GM23248 (cell line): Measurements from ENCODE around the gene KCNS3.

Source experiments
- EZH2 ChIP-seq: fragments of 200-600 bp; sonication (generic); IDR thresholded peaks from 2 replicates; pipeline ENCODE4 v1.6.1; 2018; ENCODE audit warnings: antibody characterized with exemption, mild to moderate bottlenecking; ENCODE audit not compliant: insufficient read depth, poor library complexity, severe bottlenecking
- EZH2phosphoT487 ChIP-seq: fragments of 200-600 bp; sonication (generic); IDR thresholded peaks from 2 replicates; pipeline ENCODE4 v1.6.1; 2018; ENCODE audit warnings: antibody characterized with exemption, moderate library complexity, mild to moderate bottlenecking, low read depth; ENCODE audit not compliant: insufficient read depth

DNA sequence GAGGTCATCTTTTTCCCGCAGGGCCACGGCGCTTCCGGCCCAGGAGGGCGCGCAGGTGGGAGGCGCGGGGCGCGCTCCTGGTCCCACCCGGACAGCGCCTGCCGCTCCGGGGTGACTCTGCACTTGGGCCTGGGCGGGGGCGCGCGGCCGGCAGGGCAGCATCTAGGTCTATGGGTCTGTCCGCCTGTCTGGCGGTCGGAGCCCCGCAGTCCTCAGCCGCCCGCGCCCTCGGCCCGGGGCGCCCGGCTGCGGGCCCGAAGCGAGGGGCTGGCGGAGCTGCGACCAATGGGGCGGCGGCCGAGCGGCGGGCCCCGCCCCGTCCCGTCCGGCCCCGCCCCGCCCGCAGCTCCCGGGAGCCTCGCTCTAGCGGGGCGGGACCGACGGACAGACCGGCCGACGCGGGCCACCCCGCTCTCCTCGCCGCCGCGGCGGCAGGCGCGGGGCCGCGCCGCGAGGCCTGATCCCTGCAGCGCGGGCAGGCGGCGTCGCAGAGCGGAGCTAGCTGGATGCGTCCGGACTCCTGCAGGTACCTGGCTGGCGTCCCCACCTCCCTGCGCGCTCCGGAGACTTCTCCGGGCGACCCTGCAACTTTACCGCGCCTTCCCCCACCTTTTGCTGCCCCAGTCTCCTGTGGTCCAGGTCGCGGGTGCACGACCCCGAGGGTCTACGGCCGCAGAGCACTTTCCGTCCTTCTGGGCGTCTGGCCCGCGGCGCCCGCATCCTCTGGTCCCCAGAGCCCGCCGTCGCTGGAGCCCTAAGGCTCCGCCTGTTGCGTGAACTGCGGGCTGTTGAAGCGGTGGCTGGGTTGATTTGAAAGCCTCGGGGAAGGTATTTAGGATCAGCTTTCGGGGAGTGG lies at the start of gene KCNS3:
- TF ChIP-seq EZH2 = no peak
- no peak for TF ChIP-seq EZH2phosphoT487
